ENCODE results near the gene ANKRD40CL. TPM values are rescaled to one million over a fixed set of nuclear protein-coding genes. Genes with fewer than 3 reads are reported as not detected.

ANKRD40CL gene, protein sequence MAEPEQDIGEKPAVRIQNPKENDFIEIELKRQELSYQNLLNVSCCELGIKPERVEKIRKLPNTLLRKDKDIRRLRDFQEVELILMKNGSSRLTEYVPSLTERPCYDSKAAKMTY
- not detected in 3 replicates for total RNA-seq (2021)
- not detected for Bru-seq, nascent RNA
- long read RNA-seq, experiment 1: 0 reads
- long read RNA-seq, experiment 2: 0 reads
- long read RNA-seq, experiment 3: 0 reads

DNA sequence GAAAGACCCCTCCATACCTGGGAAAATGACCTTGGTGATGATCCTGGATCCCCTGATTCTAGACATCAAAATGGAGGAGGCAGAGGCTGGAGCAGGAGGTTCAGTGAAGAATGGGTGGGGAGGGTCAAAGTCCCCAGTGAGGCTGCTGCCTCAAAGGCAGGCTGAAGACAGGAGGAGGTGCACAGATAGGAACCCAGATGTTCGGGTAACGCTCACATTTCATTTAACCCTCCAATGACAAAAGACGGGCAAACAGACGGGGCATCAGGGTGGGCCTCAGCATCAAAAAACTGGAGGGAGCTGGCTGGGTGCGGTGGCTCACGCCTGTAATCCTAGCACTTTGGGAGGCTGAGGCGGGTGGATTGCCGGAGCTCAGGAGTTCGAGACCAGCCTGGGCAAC is at the start of gene ANKRD40CL:
ANKRD40CL (minus strand) TSS at position 73 of the 400 bp plus-strand sequence. CDS start 605 bp downstream, outside the sequence.
- Mint-ChIP-seq H3K36me3 (no peaks in the 10 kb centered on the region), H3K9me3 (no peaks in the 10 kb centered on the region), H3K27ac (no peak within 1 kb of the TSS), H3K4me1 (peaks cover 21% of the 10 kb centered on the region), H3K4me3 (no peak within 1 kb of the TSS), H3K27me3 (ENCODE audit: low read depth) (no peaks in the 10 kb centered on the region)
- POLR2A ChIA-PET: no interaction called here
- DNase-seq (ENCODE audit: low spot score) (no peak), ATAC-seq (no peak)
- CTCF ChIA-PET: interaction anchor here (2.7 to 7.7 kb wide), 2 partner anchors 16 to 75 kb away, joined by 13 to 70 read pairs; no protein-coding TSS in a partner anchor
- TF ChIP-seq, protein P1, sequence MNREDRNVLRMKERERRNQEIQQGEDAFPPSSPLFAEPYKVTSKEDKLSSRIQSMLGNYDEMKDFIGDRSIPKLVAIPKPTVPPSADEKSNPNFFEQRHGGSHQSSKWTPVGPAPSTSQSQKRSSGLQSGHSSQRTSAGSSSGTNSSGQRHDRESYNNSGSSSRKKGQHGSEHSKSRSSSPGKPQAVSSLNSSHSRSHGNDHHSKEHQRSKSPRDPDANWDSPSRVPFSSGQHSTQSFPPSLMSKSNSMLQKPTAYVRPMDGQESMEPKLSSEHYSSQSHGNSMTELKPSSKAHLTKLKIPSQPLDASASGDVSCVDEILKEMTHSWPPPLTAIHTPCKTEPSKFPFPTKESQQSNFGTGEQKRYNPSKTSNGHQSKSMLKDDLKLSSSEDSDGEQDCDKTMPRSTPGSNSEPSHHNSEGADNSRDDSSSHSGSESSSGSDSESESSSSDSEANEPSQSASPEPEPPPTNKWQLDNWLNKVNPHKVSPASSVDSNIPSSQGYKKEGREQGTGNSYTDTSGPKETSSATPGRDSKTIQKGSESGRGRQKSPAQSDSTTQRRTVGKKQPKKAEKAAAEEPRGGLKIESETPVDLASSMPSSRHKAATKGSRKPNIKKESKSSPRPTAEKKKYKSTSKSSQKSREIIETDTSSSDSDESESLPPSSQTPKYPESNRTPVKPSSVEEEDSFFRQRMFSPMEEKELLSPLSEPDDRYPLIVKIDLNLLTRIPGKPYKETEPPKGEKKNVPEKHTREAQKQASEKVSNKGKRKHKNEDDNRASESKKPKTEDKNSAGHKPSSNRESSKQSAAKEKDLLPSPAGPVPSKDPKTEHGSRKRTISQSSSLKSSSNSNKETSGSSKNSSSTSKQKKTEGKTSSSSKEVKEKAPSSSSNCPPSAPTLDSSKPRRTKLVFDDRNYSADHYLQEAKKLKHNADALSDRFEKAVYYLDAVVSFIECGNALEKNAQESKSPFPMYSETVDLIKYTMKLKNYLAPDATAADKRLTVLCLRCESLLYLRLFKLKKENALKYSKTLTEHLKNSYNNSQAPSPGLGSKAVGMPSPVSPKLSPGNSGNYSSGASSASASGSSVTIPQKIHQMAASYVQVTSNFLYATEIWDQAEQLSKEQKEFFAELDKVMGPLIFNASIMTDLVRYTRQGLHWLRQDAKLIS (CRISPR knock-in tag; IDR thresholded peaks at IDR 0.05; ENCODE audit: borderline replicate concordance): no peak
- no peak for TF ChIP-seq ZNF263 (CRISPR knock-in tag; IDR thresholded peaks at IDR 0.05; ENCODE audit: low read depth)
- TF ChIP-seq, protein P2, sequence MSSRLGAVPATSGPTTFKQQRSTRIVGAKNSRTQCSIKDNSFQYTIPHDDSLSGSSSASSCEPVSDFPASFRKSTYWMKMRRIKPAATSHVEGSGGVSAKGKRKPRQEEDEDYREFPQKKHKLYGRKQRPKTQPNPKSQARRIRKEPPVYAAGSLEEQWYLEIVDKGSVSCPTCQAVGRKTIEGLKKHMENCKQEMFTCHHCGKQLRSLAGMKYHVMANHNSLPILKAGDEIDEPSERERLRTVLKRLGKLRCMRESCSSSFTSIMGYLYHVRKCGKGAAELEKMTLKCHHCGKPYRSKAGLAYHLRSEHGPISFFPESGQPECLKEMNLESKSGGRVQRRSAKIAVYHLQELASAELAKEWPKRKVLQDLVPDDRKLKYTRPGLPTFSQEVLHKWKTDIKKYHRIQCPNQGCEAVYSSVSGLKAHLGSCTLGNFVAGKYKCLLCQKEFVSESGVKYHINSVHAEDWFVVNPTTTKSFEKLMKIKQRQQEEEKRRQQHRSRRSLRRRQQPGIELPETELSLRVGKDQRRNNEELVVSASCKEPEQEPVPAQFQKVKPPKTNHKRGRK (CRISPR knock-in tag; IDR thresholded peaks at IDR 0.05; ENCODE audit: borderline replicate concordance): no peak
- TF ChIP-seq ZNF671 (CRISPR knock-in tag; IDR thresholded peaks at IDR 0.05): no peak

DNA sequence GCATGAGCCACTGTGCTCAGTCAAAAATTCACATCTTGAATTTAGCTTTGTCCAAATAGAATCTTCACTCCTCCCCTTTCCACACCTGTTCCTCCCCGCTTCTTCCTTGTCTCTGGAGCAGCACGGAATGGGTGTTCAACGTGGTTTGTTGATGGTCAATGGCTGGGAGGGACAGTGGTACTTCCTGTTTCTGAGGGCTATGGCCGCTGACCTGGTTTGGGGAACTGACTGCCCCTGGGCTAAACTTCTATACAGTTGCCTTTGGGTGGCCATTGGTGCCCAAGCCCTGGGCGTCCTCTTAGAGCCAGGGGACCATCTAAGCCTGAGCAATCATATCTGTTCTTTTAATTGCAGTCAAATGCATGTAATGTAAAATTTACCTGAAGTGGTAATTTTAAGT is 49.0 kb upstream of the ANKRD40CL start:
- Mint-ChIP-seq H3K9me3 (no peaks in the 10 kb centered on the region), H3K4me1 (peaks cover 10% of the 10 kb centered on the region), H3K27ac (no peak overlapping the region), H3K36me3 (no peaks in the 10 kb centered on the region), H3K27me3 (ENCODE audit: low read depth) (no peaks in the 10 kb centered on the region), H3K4me3 (no peak overlapping the region)
- ATAC-seq (no peak), DNase-seq (ENCODE audit: low spot score) (no peak)
- TF ChIP-seq CBFB (CRISPR knock-in tag; IDR thresholded peaks at IDR 0.05; ENCODE audit: low read depth) (no peak), ZNF671 (CRISPR knock-in tag; IDR thresholded peaks at IDR 0.05) (no peak), TEAD1 (CRISPR knock-in tag; IDR thresholded peaks at IDR 0.05) (no peak), ZNF416 (CRISPR knock-in tag; IDR thresholded peaks at IDR 0.05) (no peak), ESRRA (CRISPR knock-in tag; IDR thresholded peaks at IDR 0.05; ENCODE audit: borderline replicate concordance) (no peak), OVOL2 (CRISPR knock-in tag; IDR thresholded peaks at IDR 0.05; ENCODE audit: borderline replicate concordance) (no peak)
- TF ChIP-seq, protein P3, sequence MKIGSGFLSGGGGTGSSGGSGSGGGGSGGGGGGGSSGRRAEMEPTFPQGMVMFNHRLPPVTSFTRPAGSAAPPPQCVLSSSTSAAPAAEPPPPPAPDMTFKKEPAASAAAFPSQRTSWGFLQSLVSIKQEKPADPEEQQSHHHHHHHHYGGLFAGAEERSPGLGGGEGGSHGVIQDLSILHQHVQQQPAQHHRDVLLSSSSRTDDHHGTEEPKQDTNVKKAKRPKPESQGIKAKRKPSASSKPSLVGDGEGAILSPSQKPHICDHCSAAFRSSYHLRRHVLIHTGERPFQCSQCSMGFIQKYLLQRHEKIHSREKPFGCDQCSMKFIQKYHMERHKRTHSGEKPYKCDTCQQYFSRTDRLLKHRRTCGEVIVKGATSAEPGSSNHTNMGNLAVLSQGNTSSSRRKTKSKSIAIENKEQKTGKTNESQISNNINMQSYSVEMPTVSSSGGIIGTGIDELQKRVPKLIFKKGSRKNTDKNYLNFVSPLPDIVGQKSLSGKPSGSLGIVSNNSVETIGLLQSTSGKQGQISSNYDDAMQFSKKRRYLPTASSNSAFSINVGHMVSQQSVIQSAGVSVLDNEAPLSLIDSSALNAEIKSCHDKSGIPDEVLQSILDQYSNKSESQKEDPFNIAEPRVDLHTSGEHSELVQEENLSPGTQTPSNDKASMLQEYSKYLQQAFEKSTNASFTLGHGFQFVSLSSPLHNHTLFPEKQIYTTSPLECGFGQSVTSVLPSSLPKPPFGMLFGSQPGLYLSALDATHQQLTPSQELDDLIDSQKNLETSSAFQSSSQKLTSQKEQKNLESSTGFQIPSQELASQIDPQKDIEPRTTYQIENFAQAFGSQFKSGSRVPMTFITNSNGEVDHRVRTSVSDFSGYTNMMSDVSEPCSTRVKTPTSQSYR (CRISPR knock-in tag; IDR thresholded peaks at IDR 0.05): no peak
- ChIA-PET CTCF (interaction anchor here (0.6 to 4.1 kb wide), 5 partner anchors 10 to 719 kb away, joined by 3 to 29 read pairs (median 5); no protein-coding TSS in a partner anchor), POLR2A (no interaction called here)

DNA sequence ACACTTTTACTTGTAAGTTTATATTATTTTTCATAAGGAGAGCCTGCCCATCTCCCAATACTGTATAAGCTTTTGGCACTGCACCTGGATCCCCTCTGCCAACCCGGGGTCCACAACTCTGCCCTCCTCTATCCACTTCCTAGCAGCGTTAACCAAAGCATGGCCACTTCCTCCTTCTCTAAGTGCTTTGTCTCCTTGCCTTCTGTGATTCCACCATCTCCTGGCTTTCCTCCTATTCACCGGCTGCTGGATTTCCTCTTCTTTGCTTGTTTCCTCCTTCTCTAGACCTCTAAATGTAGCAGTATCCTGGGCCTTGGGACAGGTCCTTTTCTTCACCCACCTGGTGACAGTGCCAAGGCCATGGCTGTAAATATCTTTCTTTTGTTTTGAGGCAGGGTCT is 48.1 kb upstream of the ANKRD40CL start:
- Mint-ChIP-seq H3K9me3 (no peaks in the 10 kb centered on the region), H3K4me1 (peaks cover 10% of the 10 kb centered on the region), H3K27me3 (ENCODE audit: low read depth) (no peaks in the 10 kb centered on the region), H3K27ac (no peak overlapping the region), H3K4me3 (no peak overlapping the region), H3K36me3 (no peaks in the 10 kb centered on the region)
- ATAC-seq (no peak), DNase-seq (ENCODE audit: low spot score) (no peak)
- POLR2A ChIA-PET: no interaction called here
- CTCF ChIA-PET: interaction anchor here (0.7 to 4.1 kb wide), 4 partner anchors 9 to 37 kb away, joined by 3 to 29 read pairs (median 12); no protein-coding TSS in a partner anchor
- no peak for TF ChIP-seq ZNF232 (CRISPR knock-in tag; IDR thresholded peaks at IDR 0.05)
- no peak for TF ChIP-seq TP53 (CRISPR knock-in tag; IDR thresholded peaks at IDR 0.05)
- TF ChIP-seq ZNF219 (CRISPR knock-in tag; IDR thresholded peaks at IDR 0.05; ENCODE audit: borderline replicate concordance): no peak
- TF ChIP-seq ZNF416 (CRISPR knock-in tag; IDR thresholded peaks at IDR 0.05): no peak
- TF ChIP-seq, protein P4, sequence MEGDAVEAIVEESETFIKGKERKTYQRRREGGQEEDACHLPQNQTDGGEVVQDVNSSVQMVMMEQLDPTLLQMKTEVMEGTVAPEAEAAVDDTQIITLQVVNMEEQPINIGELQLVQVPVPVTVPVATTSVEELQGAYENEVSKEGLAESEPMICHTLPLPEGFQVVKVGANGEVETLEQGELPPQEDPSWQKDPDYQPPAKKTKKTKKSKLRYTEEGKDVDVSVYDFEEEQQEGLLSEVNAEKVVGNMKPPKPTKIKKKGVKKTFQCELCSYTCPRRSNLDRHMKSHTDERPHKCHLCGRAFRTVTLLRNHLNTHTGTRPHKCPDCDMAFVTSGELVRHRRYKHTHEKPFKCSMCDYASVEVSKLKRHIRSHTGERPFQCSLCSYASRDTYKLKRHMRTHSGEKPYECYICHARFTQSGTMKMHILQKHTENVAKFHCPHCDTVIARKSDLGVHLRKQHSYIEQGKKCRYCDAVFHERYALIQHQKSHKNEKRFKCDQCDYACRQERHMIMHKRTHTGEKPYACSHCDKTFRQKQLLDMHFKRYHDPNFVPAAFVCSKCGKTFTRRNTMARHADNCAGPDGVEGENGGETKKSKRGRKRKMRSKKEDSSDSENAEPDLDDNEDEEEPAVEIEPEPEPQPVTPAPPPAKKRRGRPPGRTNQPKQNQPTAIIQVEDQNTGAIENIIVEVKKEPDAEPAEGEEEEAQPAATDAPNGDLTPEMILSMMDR (IDR thresholded peaks at IDR 0.05): no peak
- TF ChIP-seq ZNF263 (CRISPR knock-in tag; IDR thresholded peaks at IDR 0.05; ENCODE audit: low read depth): no peak
- TF ChIP-seq, protein P3 (CRISPR knock-in tag; IDR thresholded peaks at IDR 0.05): no peak
- TF ChIP-seq NFATC4 (CRISPR knock-in tag; IDR thresholded peaks at IDR 0.05): no peak
- TF ChIP-seq, protein P5, sequence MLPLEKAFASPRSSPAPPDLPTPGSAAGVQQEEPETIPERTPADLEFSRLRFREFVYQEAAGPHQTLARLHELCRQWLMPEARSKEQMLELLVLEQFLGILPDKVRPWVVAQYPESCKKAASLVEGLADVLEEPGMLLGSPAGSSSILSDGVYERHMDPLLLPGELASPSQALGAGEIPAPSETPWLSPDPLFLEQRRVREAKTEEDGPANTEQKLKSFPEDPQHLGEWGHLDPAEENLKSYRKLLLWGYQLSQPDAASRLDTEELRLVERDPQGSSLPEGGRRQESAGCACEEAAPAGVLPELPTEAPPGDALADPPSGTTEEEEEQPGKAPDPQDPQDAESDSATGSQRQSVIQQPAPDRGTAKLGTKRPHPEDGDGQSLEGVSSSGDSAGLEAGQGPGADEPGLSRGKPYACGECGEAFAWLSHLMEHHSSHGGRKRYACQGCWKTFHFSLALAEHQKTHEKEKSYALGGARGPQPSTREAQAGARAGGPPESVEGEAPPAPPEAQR (CRISPR knock-in tag; IDR thresholded peaks at IDR 0.05): no peak
